ENCODE data around the gene TTC23.

GRCh38 chr15:99226802-99227201 is 22.6 kb downstream of the TTC23 start:
- TF ChIP-seq CTCF (IDR thresholded peaks at IDR 0.05) = no peak
- no peak for TF ChIP-seq EZH2 (IDR thresholded peaks at IDR 0.05)

Data from neural progenitor cell (in vitro differentiated cells).